ENCODE measurements around the gene MOB3B. TPM values are rescaled to one million over a fixed set of nuclear protein-coding genes. Genes with fewer than 3 reads are reported as not detected.
A peak's percentile ranks its signal among the peaks of the same experiment; 100 is the strongest.

The MOB3B gene
- total RNA-seq, 2 donors from 2014 or later = 3.1 to 17.8 TPM

GRCh38 chr9:27388150-27388549, 141.5 kb downstream of the MOB3B start:
- Histone ChIP-seq H3K4me1 (replicated peaks) (no peaks in the 10 kb centered on the region), H3K27ac (no peak overlapping the region), H3K4me3 (no peak overlapping the region), H3K27me3 (replicated peaks; ENCODE audit: insufficient read depth) (no peaks in the 10 kb centered on the region), H3K36me3 (no peaks in the 10 kb centered on the region), H3K9me3 (no peaks in the 10 kb centered on the region)
- TF ChIP-seq CTCF (IDR thresholded peaks at IDR 0.05) (no peak), POLR2A (IDR thresholded peaks at IDR 0.05) (no peak), POLR2AphosphoS5 (IDR thresholded peaks at IDR 0.05) (no peak)
- DNase-seq (ENCODE audit: low spot score) = no peak
- 88% methylated on average over 2 of the region's 2 CpGs for WGBS
- intact Hi-C loops (cut with DNase I) = no loop called here

- TF ChIP-seq POLR2AphosphoS5 (IDR thresholded peaks at IDR 0.05) (no peak), CTCF (IDR thresholded peaks at IDR 0.05) (no peak), POLR2A (IDR thresholded peaks at IDR 0.05) (no peak)
- no peaks in the 10 kb centered on the region for H3K27me3 ChIP-seq (replicated peaks; ENCODE audit: insufficient read depth)
- H3K9me3 ChIP-seq = no peaks in the 10 kb centered on the region
- no peaks in the 10 kb centered on the region for H3K4me1 ChIP-seq (replicated peaks)
- DNase-seq (ENCODE audit: low spot score) = no peak
- WGBS = 91% methylated on average over 3 of the region's 3 CpGs
- no peak overlapping the region for H3K4me3 ChIP-seq
- no peaks in the 10 kb centered on the region for H3K36me3 ChIP-seq
- no peak overlapping the region for H3K27ac ChIP-seq
- intact Hi-C loops (cut with DNase I) = no loop called here
Measured at GRCh38 chr9:27387722-27388121, 141.9 kb downstream of the MOB3B start.

DNA sequence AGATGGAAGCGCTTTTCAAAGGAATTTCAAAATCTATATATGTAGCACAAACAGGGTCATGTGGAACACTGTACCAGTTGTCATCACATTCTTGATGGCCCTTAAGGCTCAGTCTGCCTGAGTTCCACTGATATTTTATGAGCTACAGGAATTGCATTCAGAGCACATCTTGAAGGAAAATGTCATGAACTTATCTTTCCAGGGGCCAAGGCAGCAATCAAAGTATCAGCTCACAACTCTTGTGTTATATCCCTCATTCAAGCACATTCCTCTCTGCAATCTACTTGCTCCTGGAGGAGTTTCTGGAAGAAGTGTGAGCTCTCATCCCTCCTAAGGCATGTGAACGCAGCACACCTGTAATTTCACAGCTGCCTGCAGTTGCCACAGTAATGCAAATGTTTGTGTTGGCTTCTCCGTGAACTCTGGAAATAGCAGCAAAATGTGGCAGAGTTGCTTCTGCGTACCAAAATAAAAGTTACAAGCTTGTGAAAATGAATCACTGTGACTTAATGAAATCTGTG, 143.0 kb downstream of the MOB3B start:
- H3K4me3 ChIP-seq = no peak overlapping the region
- TF ChIP-seq POLR2AphosphoS5 (IDR thresholded peaks at IDR 0.05) (peak; percentile 36), POLR2A (IDR thresholded peaks at IDR 0.05) (no peak), CTCF (IDR thresholded peaks at IDR 0.05) (no peak)
- no peaks in the 10 kb centered on the region for H3K36me3 ChIP-seq
- DNase-seq (ENCODE audit: low spot score) = peak; percentile 30
- H3K4me1 ChIP-seq (replicated peaks) = no peaks in the 10 kb centered on the region
- no peaks in the 10 kb centered on the region for H3K27me3 ChIP-seq (replicated peaks; ENCODE audit: insufficient read depth)
- WGBS = 64% methylated on average over 4 of the region's 4 CpGs
- intact Hi-C loops (cut with DNase I) = no loop called here
- no peaks in the 10 kb centered on the region for H3K9me3 ChIP-seq
- H3K27ac ChIP-seq = no peak overlapping the region

DNA sequence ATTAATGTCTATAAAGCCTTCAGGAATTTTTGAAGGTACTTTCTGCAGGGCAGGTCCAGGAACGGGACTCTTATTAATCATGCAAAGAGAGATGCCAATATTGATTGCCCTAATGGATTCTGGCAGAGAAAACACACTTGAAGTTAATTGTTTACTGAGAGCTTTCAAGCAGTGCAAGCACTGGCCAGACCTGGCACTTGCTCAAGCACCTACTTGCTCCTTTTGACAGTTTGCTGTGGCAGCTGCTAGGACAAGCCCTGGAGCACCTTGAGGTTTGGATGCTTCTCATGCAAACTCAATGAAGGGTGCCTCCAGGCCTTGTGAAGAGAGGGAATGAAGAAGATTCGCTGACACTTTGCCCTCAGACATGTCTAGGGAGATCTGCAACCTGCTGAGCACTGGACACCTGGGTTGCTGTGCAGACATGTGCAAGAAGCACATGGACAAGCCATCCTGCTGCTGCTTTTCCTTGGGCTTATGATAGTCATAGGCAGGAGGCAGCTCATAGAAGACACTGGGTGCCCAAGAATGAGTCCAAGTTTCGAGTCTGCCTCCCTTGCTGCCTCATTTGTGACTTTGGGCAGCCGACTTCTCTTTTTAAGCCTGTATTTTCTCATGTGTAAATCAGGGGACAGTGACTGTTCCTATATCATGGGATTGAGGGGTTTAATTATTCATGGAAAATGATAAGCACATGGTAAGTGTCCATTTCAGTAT, 143.8 kb downstream of the MOB3B start:
- Histone ChIP-seq H3K36me3 (no peaks in the 10 kb centered on the region), H3K27ac (no peak overlapping the region), H3K4me1 (replicated peaks) (no peaks in the 10 kb centered on the region), H3K4me3 (no peak overlapping the region), H3K9me3 (no peaks in the 10 kb centered on the region), H3K27me3 (replicated peaks; ENCODE audit: insufficient read depth) (no peaks in the 10 kb centered on the region)
- peak; percentile 36 for DNase-seq (ENCODE audit: low spot score)
- TF ChIP-seq POLR2A (IDR thresholded peaks at IDR 0.05) = no peak
- WGBS = 49% methylated on average over 4 of the region's 4 CpGs
- intact Hi-C loops (cut with DNase I) = no loop called here

GRCh38 chr9:27384262-27385014, 145.2 kb downstream of the MOB3B start:
- Histone ChIP-seq H3K9me3 (no peaks in the 10 kb centered on the region), H3K36me3 (no peaks in the 10 kb centered on the region), H3K27me3 (replicated peaks; ENCODE audit: insufficient read depth) (no peaks in the 10 kb centered on the region), H3K27ac (no peak overlapping the region), H3K4me3 (no peak overlapping the region), H3K4me1 (replicated peaks) (no peaks in the 10 kb centered on the region)
- DNase-seq (ENCODE audit: low spot score) = no peak
- intact Hi-C loops (cut with DNase I) = no loop called here
- TF ChIP-seq CTCF (IDR thresholded peaks at IDR 0.05) (no peak), POLR2A (IDR thresholded peaks at IDR 0.05) (no peak), POLR2AphosphoS5 (IDR thresholded peaks at IDR 0.05) (no peak)
- WGBS = 78% methylated on average over 5 of the region's 5 CpGs
